Measurements from ENCODE around the gene RBMY1E. TPM values are rescaled to one million over a fixed set of nuclear protein-coding genes. Genes with fewer than 3 reads are reported as not detected.
"Not testable (repeated sequence)": the region's sequence is repeated elsewhere in the genome, so short reads cannot be mapped to it uniquely, and the experiment has no call there.

Gene RBMY1E
- not detected for total RNA-seq

- H3K9me3 ChIP-seq; H3K4me1 ChIP-seq; H3K4me3 ChIP-seq; H3K36me3 ChIP-seq; DNase-seq; intact Hi-C loops (cut with DNase I; ENCODE audit: low total_unique reads); H3K27me3 ChIP-seq; H3K27ac ChIP-seq: not testable (repeated sequence)
Measured at GRCh38 chrY:21917932-21918331, at the start of gene RBMY1E. Gene RBMY1E (minus strand): TSS chrY:21918032. CDS start chrY:21916054, 1,978 bp downstream.

GRCh38 chrY:21894426-21894825, 23.4 kb downstream of the RBMY1E start, which contains the start of gene RBMY1D:
Gene RBMY1D (minus strand): TSS chrY:21894526. CDS start chrY:21892513, 2,013 bp downstream.
- H3K4me3 ChIP-seq; H3K36me3 ChIP-seq; DNase-seq; H3K9me3 ChIP-seq; H3K27me3 ChIP-seq; H3K4me1 ChIP-seq; intact Hi-C loops (cut with DNase I; ENCODE audit: low total_unique reads); H3K27ac ChIP-seq: not testable (repeated sequence)

GRCh38 chrY:21869407-21870076, 48.3 kb downstream of the RBMY1E start:
- DNase-seq; H3K4me1 ChIP-seq; H3K36me3 ChIP-seq; H3K27me3 ChIP-seq; intact Hi-C loops (cut with DNase I; ENCODE audit: low total_unique reads); H3K27ac ChIP-seq; H3K9me3 ChIP-seq; H3K4me3 ChIP-seq: not testable (repeated sequence)

Other genes with a start within 250 kb of the RBMY1E start
- gene RBMY1D, start 23.5 kb downstream of the RBMY1E start, total RNA-seq = not detected